Testis (tissue), 3 donors: ENCODE results near the gene BLOC1S2. TPM values are rescaled to one million over a fixed set of nuclear protein-coding genes. Genes with fewer than 3 reads are reported as not detected.

Experiments
- DNase-seq: peaks from one replicate; pipeline ENCODE4 v3.0.0-alpha.2; 2019
- H3K27ac ChIP-seq, 2 donors: fragments of 200-600 bp; sonication (generic); one replicate each; pipeline ENCODE4 v1.5.1; 2019
- H3K27me3 ChIP-seq: fragments of 200-600 bp; sonication (generic); one replicate; pipeline ENCODE4 v1.5.1; 2019
- H3K36me3 ChIP-seq: fragments of 200-600 bp; sonication (generic); one replicate; pipeline ENCODE4 v1.5.1; 2017; ENCODE audit warnings: low read depth; ENCODE audit errors: missing control alignments
- H3K4me1 ChIP-seq: fragments of 200-600 bp; sonication (generic); one replicate; pipeline ENCODE4 v1.5.1; 2019
- H3K4me3 ChIP-seq, 2 donors: fragments of 200-600 bp; sonication (generic); one replicate each; pipeline ENCODE4 v1.5.1; 2017 to 2019
- H3K9me3 ChIP-seq: fragments of 200-600 bp; sonication (generic); one replicate; pipeline ENCODE4 v1.5.1; 2017
- POLR2A ChIP-seq: fragments of 450-650 bp; IDR thresholded peaks from one replicate; pipeline ENCODE4 v1.6.1; 2017; ENCODE audit warnings: antibody characterized with exemption, mild to moderate bottlenecking, moderate library complexity
- WGBS, 2 donors: methylation state at CpG; one replicate each; pipeline ENCODE4 v1.1.5; 2018; 5-methylcytosine and 5-hydroxymethylcytosine counted together
- intact Hi-C: fragments of 100-400 bp; cut with DNase I; formaldehyde crosslinking; loops from one replicate; pipeline ENCODE4 v1.15.1; 2023; ENCODE audit warnings: low total_unique reads
- polyA plus RNA-seq: library from polyadenylated mRNA; stranded (reverse); fragments of 350-450 nt; fragmentation: Illumina TruSeq; extraction: RNeasy Lipid Tissue Mini Kit (QIAGEN cat#74804); gene quantifications from one replicate; pipeline ENCODE4 v1.2.3, GENCODE V29; 2014; ENCODE audit warnings: low read depth, low replicate concordance; ENCODE audit not compliant: insufficient read depth
- total RNA-seq, 2 donors: library from RNA; depleted of rRNA; stranded (reverse); fragments of >200 nt; gene quantifications; one replicate each; pipeline ENCODE4 v1.2.3, GENCODE V29; 2016
- TF ChIP-seq, protein P1 (sequence below), 3 experiments: fragments of 450-650 bp in 2 of 3; fragments of 200-600 bp in 1 of 3; sonication (generic) in 1 of 3; IDR thresholded peaks; one replicate each; pipeline ENCODE4 v1.5.1; 2016 to 2019; ENCODE audit warnings: antibody characterized with exemption in 3 of 3, mild to moderate bottlenecking in 2 of 3, moderate library complexity in 1 of 3

Gene BLOC1S2
- total and polyA plus RNA-seq, 3 donors from 2014 or later: 23.3 to 49.2 (median 35.5) TPM

DNA sequence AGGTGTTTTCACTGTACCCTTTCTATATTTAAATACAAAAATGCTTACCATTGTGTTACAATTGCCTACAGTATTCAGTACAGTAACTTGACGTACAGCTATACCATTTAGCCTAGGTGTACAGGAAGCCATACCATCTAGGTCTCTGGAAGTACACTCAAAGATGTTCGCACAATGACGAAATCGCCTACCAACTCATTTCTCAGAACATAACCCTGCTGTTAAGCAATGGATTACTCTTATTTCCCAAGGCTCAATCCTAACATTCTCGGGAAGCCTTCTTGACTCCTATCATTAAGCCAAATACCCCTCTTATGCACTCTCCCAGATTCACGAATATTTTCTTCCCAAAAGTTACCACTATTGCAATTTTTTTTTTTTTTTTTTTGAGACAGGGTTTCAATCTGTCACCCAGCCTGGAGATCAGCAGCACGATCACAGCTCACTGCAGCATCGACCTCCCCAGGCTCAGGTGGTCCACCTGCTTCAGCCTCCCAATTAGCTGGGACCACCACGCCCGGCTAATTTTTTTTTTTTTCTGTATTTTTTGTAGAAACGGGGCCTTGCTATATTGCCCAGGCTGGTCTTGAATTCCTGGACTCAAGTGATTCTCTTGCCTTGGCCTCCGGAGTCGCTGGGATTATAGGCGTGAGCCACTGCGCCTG is 20.5 kb downstream of the BLOC1S2 start:
- Histone ChIP-seq H3K4me3 (no peak overlapping the region), H3K27me3 (no peaks in the 10 kb centered on the region), H3K36me3 (no peaks in the 10 kb centered on the region), H3K27ac (no peak overlapping the region), H3K4me1 (peaks cover 3% of the 10 kb centered on the region), H3K9me3 (no peaks in the 10 kb centered on the region)
- no peak for DNase-seq
- WGBS, 2 donors: 70 to 71% methylated on average over 15 of the region's 15 CpGs
- TF ChIP-seq POLR2A: no peak
- TF ChIP-seq, protein P1, sequence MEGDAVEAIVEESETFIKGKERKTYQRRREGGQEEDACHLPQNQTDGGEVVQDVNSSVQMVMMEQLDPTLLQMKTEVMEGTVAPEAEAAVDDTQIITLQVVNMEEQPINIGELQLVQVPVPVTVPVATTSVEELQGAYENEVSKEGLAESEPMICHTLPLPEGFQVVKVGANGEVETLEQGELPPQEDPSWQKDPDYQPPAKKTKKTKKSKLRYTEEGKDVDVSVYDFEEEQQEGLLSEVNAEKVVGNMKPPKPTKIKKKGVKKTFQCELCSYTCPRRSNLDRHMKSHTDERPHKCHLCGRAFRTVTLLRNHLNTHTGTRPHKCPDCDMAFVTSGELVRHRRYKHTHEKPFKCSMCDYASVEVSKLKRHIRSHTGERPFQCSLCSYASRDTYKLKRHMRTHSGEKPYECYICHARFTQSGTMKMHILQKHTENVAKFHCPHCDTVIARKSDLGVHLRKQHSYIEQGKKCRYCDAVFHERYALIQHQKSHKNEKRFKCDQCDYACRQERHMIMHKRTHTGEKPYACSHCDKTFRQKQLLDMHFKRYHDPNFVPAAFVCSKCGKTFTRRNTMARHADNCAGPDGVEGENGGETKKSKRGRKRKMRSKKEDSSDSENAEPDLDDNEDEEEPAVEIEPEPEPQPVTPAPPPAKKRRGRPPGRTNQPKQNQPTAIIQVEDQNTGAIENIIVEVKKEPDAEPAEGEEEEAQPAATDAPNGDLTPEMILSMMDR (IDR thresholded peaks at IDR 0.05): no peak
- intact Hi-C loops: no loop called here

DNA sequence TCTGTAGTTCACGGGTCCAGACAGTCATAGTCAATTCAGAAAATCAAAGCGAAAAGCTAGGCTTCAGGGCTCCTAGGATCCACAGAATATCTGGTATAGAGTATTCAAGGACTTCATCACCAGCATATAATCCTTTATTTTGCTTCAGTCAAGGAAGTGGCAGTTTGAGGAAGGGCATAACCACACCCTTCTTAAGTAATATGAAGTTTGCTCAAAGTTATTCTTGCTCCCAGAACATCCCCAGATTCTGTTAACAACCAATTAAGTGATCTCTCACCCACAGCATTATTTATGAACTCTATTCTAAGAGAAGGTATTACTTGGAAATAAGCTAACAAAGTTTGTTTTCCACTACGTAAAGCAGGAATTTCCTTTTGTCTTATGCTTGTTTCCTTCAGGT is 32.3 kb downstream of the BLOC1S2 start:
- no peak for DNase-seq
- no peak for TF ChIP-seq POLR2A
- Histone ChIP-seq H3K27me3 (no peaks in the 10 kb centered on the region), H3K4me3 (no peak overlapping the region), H3K27ac (no peak overlapping the region), H3K9me3 (no peaks in the 10 kb centered on the region), H3K36me3 (no peaks in the 10 kb centered on the region), H3K4me1 (no peaks in the 10 kb centered on the region)
- intact Hi-C loops: no loop called here
- 94 to 97% methylated on average over 3 of the region's 3 CpGs for WGBS, 2 donors

DNA sequence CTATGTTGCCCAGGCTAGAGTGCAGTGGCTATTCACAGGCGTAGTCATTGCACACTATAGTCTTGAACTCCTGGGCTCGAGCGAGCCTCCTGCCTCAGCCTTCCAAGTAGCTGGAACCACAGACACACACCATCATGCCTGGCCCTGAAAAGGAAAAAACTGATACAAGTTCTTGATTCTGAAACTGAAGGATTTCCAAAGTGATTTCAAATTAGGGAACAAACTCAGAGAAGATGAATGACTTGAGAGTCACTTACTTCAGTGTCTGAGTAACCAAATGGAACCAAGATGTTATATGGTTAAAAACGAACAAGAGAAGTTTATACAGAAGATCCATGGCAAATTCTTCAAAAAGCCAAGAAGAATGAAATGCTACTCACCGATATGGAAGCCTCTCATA is 33.4 kb downstream of the BLOC1S2 start:
- H3K9me3 ChIP-seq: no peaks in the 10 kb centered on the region
- DNase-seq: no peak
- intact Hi-C loops: no loop called here
- 96 to 98% methylated on average over 5 of the region's 5 CpGs for WGBS, 2 donors
- no peaks in the 10 kb centered on the region for H3K27me3 ChIP-seq
- no peak overlapping the region for H3K4me3 ChIP-seq
- TF ChIP-seq, protein P1 (IDR thresholded peaks at IDR 0.05): no peak
- TF ChIP-seq POLR2A: no peak
- no peaks in the 10 kb centered on the region for H3K36me3 ChIP-seq
- no peaks in the 10 kb centered on the region for H3K4me1 ChIP-seq
- H3K27ac ChIP-seq: no peak overlapping the region

DNA sequence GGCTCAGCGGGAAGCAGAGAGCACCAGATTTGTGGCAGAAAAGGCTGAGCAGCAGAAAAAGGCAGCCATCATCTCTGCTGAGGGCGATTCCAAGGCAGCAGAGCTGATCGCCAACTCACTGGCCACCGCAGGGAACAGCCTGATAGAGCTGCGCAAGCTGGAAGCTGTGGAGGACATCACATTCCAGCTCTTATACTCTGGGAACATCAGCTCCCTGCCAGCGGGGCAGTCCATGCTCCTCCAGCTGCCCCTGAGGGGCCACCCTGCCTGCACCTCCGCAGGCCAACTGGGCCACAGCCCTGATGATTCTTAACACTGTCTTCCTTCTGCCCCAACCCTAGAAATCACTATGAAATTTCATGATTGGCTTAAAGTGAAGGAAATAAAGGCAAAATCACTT is 37.7 kb downstream of the BLOC1S2 start:
- H3K36me3 ChIP-seq: no peaks in the 10 kb centered on the region
- no peak overlapping the region for H3K4me3 ChIP-seq
- no peaks in the 10 kb centered on the region for H3K9me3 ChIP-seq
- no peak overlapping the region for H3K27ac ChIP-seq
- intact Hi-C loops: no loop called here
- WGBS, 2 donors: 77 to 95% methylated on average over 3 to 7 of the region's 7 CpGs
- no peaks in the 10 kb centered on the region for H3K4me1 ChIP-seq
- TF ChIP-seq POLR2A: no peak
- TF ChIP-seq, protein P1 (IDR thresholded peaks at IDR 0.05): no peak
- no peaks in the 10 kb centered on the region for H3K27me3 ChIP-seq
- no peak for DNase-seq

DNA sequence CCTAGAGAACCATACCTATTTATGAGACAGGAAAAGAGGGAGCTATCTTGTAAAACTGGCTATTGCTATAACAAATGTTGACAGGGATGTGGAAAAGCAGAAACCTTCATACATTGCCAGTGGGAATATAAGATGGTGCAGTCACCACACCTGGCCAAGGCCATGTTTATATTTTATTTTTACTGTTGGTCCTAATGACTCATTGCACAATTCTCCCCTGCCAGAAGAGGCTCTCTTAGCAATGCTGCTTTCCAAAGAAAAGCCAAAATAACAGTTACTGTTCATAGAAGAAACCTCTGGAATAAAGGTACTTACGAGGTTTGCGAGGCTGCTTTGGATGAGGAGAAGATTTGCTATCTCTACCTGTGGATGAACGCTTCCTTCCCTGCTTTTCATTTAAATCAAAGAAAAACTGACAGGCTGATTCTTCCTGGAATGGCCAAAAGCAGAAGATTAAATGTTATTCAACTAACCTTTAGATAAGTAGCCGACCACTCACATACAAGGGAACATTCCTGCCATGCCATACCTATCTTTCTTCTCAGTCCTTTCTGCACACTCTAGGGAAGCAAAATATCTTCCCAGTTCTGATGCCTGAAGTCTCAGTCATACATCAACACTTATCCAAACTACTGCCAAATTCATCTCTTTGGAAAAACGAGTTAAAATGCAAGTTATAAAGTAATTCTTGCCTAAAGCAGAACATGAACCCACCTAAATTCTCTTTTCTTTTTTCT is 40.8 kb downstream of the BLOC1S2 start:
- Histone ChIP-seq H3K4me3 (no peak overlapping the region), H3K4me1 (no peaks in the 10 kb centered on the region), H3K36me3 (no peaks in the 10 kb centered on the region), H3K27me3 (no peaks in the 10 kb centered on the region), H3K9me3 (no peaks in the 10 kb centered on the region), H3K27ac (no peak overlapping the region)
- no peak for TF ChIP-seq POLR2A
- TF ChIP-seq, protein P1 (IDR thresholded peaks at IDR 0.05): no peak
- DNase-seq: no peak
- intact Hi-C loops: no loop called here
- WGBS, 2 donors: 62 to 81% methylated on average over 5 of the region's 5 CpGs
